Kidney tubule cell (primary cell): ENCODE measurements around the gene ARMH2.
"Not testable (repeated sequence)": the region's sequence is repeated elsewhere in the genome, so short reads cannot be mapped to it uniquely, and the experiment has no call there.

ENCODE experiments used
- DNase-seq: peaks from one replicate; pipeline ENCODE4 v3.0.0-alpha.2; 2018; ENCODE audit warnings: low spot score

Gene ARMH2

DNA sequence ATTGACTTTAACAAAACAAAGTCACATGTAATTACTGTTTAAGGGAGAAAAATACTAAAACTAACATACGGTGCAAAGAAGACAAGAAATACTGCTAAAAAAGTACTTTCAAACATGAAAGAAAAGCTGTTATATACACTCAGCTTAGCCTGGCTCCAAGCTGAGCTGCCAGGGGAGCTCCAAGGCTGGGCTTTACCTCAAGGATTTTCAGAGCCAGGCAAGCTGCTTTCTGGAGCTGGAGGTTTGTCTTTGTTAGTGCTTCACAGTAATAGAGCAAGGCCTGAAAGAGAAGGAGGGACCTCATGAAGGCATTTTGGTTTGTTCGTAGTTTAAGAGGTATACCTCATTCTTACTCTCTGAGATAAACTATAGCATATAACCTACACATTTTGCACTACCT is 19.6 kb upstream of the ARMH2 start:
- no peak for DNase-seq

DNA sequence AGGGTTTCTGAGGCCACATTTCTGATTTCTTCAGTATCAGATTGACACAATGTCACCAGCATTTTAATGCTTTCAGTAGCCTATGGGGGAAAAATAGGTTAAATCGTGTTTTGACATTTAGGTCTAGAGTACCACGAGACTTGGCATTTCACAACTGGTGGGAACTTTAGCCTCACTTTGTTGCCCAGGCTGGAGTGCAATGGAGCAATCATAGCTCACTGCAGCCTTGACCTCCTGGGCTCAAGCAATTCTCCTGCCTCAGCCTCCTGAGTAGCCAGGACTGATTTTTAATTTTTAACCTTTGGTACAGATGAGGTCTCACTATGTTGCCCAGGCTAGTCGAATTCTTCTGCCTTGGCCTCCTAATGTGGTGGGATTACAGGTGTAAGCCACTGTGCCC is 11.0 kb upstream of the ARMH2 start:
- DNase-seq: no peak

DNA sequence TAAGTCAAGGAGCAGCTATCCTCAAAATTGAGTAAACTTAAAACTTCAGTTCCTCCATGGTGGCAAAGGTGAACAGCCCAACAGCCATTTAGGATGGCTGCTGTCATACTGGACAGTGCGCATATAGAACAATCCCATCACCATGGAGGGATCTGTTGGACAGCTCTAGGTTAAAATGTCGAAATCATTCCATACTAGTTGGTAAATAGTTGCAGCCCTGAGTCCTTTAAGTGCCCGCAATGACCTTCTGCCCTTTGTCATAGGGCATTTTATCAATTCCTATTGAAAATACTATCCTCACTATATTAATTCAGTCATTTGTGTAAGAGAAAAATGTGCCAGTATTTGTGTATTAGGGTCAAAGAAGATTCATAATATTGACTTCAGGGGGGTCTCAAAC is 8.9 kb upstream of the ARMH2 start:
- DNase-seq: no peak

DNA sequence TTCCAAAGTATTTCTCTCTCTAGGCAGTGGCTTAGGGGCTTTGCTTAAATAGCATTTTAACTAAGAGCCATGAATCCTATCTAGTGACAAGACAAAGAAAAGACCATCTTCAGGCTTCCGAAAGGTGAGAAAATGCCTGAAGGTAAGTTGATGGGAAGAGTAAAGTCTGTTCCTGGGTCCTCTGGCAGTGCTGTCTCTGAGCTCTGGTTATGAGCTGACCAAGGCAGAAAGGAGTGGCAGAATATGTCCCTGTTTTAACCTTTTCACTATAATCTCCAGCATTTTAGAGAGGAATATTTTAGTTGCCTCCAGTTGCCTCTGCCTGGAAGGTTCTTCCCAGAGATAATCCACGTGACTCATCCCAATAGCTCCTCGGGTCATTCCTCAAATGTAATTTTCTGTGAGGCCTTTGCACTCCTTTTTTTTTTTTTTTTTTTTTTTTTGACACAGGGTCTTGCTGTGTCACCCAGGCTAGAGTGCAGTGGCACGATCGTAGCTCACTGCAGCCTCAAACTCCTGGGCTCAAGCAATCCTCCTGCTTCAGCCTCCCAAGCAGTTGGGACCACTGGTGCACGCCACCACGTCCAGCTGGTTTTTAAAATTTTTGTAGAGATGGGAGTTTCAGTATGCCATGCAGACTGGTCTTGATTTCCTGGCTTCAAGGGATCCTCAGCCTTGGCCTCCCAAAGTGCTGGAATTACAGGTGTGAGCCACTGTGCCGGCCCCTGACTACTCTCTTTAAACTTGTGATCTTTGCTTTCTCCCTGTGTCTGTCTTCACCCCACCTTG is 3.7 kb upstream of the ARMH2 start:
- DNase-seq: peak; percentile 19

DNA sequence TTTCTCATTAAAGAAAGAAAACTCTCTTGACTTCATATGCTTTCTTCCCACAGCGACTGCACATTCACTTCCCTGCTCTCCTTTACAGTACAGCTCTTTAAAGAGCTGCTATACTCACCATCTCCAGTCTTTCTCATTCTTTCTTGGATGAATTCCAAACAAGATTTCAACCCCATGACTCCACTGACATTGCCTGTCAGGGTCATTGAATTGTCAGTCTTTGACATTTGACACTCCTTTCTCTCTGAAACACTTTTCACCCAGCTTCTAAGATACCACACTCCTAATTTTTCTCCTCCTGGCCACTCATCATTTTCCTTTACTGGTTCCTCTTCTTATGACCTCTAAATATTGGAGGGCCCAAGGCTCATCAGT is 811 bp upstream of the ARMH2 start:
- DNase-seq: peak; percentile 47

DNA sequence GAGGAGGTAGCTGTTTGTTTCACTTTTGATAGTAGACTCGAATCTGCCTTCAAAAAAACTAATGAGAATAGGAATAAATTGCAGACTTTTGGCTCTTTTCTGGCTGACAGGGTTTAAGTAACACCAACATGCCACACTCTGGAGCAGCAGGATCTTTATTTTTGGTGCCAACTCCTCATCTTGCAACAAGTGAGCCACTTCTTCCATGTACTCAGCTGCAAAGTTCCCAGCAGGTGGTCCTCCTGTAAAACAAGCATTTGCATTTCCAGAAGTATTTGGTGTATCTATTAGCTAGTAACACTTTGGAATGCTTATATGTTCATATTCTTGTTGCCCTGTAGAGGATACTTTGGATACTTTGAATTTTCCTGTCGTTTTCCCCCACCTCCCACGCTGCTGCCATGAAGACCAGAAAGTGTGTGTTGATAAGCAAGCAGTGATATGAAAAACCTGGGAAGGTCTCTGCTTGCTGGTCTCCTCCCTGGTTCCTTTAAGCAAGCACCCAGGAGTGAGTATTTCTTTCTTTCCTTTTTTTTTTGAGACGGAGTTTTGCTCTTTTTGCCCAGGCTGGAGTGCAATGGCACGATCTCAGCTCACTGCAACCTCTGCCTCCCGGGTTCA is 1.0 kb downstream of the ARMH2 start:
- DNase-seq: no peak

DNA sequence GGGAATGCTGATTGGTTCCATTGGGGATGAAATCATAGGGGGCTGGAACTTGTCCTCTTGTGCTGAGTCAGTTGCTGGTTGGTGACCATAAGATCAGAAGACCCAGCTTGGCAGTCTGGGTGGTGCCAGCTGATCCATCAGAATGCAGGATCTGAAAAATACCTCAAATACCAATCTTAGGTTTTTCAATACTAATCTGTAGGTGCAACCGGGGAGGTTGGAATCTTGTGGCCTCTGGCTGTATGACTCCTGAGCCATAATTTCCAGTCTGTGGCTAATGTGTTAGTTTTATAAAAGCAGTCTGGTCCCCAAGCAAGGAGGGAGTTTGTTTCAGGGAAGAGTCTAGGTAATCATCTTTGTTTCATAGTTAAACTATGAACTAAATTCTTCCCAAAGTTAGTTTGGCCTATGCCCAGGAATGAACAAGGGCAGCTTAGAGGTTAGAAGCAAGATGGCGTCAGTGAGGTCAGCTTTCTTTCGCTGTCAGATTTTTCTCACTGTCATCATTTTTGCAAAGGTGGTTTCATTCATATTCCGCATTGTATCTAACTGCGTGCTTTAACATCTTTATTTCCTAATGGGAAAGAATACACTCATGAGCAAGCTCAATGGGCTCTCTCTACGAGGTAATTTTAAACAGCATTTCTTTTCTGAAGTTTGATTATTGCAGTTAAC is 2.0 kb downstream of the ARMH2 start:
- DNase-seq: peak; percentile 62

DNA sequence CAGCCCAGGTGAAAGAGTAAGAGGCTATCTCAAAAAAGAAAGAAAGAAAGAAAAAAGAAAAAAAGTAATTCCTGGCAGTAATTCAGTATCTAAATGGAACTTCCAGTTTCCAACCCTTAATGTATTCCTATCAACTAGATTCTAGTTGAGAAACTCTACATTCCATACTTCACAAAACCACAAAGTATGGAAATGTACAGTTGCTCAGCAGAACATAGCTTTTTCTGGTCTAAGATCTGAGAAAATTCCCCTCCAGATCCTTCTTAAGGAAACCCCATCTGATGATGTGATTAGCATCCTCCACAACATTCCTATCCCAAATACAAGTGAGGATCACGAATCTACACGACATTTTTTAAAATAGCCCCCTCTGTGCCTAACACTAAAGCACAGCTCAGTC is 3.6 kb downstream of the ARMH2 start:
- no peak for DNase-seq

DNA sequence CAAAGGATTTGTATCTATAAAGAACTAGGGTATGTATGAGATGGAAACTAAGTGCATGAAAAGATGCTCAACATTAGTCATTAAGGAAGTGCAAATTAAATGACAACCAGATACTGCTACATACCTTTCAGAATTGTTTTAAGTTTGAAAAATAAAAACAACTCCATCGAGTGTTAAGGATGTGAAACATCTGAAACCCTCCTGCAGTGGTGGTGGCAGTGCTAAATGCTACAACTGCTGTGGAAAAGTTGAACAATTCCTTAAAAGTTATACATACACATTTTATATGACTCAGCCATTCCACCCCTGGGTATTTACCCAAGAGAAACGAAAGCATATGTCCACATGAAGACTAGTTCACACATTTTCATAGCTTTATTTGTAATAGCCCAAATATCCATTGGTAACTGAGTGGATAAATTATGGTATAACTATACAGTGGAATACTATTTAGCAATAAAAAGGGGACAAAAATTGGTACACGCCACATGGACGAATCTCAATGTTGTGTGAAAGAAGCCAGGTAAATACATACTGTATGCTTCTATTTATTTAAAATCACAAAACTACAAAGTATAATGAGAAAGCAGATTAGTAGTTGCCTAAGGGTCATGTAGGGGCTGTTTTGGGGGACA is 10.6 kb downstream of the ARMH2 start:
- DNase-seq: no peak

DNA sequence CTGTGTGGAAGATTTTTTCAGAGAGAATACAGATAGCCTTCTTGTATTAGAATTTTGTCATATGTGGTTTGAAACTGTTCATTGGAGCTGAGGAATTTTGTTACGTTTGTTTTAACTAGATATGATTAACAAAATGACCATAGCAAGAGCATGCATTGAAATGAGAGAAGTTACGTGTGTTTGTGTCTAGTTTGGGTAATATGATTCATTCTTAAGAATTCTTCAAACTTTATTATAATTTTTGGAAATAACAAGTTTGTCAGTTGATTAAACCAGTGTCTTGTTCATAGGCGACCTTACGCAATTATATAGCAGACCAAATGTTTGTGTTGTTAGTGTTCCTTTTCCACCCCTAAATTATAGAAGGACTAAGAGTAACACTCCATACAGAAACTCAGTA is 18.5 kb downstream of the ARMH2 start:
- DNase-seq: peak; percentile 80

DNA sequence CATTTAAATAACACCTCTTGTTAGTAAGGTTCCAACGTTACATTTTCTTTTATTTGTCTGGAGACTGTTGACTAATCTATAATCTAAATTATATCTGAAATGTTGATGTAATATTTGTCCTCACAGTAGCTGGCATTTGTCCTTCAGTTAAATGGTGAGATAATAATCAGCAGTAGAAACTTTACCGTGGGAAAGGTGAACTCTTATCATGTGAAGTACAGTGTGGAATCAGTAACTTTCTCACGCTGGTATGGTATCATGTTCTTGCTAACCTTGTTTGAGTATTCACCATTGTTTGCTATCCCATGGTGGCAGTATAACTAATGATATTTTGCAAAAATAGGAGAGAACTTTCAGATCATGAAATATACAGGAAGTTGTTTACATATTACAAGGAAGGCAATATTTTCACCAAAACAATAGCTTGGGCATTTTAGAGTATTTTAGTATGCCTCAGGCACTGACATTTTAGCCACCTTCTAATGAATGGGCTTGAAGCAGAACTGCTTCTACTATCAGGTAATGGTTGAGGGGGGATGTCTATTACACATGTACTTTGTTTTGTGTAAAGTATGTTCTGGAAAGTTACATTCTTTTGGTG is 19.2 kb downstream of the ARMH2 start:
- peak; percentile 25 for DNase-seq

DNA sequence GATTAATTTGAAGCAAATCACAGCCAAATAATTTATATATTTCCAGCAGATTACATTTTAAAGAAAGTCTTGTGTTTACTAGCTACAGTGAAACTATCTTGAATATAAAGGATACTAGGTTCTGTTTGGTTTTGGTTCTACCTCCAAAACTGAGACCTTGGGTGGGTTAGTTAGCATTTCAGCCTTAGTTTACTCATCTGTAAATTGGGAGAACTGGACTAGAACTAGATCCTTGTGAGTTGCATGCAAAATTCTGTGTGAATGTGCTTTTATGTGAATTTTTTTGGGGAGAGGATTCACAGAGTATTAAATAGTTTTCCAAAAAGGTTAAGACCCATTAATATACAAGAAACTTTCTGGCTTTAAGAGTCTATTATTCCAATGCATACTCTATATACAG is 19.8 kb downstream of the ARMH2 start:
- no peak for DNase-seq

DNA sequence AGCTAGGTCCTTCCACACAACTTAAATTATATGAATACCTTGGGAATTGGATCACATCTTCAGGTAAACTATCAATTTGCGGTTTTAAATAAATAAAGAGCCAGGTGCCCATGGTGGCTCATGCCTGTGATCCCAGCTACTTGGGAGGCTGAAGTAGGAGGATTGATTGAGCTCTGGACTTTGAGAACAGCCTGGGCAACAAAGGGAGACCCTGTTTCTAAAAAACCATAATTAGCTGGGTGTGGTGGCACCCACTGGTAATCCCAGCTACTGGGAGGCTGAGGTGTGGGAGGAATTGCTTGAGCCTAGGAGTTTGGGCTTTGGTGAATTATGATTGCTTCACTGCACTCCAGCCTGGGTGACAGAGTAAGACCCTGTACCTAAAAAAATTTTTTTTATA is 20.6 kb downstream of the ARMH2 start:
- DNase-seq: no peak

DNA sequence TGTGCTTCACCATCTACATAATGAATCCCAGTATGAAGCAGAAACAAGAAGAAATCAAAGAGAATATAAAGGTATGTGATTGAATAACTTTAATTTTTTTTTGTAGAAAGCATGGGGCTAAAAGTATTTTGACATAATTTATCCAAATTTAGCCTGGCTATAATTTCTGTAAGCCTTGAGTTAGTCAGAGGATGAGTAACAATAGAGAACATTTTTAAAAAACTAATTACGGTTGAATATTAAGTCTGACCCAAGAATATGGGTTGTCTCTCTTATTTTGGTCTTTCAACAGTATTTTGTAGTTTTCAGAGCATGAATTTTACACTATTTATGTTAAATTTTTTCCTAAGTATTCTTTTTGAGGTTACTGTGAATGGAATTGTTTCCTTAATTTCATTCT is 21.5 kb downstream of the ARMH2 start:
- DNase-seq: no peak

DNA sequence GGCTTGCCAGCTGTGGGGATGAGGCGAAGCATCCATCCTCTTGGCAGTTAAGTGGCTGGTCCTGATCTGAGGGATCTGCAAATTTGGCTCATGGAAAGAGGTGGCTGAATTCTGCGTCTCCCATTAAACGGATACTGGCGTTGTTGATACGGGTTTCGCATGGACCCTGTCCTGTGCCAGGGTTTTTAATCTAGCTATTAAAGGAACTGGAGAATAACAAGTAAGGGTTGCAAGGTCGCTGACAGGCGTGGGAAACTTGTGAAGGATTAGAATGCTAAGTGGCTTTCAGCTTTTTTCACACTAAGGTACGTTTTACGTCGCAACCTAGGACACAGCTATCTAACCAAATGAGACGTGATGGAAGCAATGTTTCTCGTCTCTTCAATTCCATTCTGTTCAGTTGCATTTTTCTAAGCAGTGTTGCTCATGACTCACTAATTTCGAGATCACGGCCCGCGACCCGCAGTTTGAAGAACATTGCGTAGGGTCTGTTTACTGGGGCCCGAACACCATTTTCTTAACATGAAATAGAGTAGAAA is 23.1 kb downstream of the ARMH2 start:
- peak; percentile 64 for DNase-seq

DNA sequence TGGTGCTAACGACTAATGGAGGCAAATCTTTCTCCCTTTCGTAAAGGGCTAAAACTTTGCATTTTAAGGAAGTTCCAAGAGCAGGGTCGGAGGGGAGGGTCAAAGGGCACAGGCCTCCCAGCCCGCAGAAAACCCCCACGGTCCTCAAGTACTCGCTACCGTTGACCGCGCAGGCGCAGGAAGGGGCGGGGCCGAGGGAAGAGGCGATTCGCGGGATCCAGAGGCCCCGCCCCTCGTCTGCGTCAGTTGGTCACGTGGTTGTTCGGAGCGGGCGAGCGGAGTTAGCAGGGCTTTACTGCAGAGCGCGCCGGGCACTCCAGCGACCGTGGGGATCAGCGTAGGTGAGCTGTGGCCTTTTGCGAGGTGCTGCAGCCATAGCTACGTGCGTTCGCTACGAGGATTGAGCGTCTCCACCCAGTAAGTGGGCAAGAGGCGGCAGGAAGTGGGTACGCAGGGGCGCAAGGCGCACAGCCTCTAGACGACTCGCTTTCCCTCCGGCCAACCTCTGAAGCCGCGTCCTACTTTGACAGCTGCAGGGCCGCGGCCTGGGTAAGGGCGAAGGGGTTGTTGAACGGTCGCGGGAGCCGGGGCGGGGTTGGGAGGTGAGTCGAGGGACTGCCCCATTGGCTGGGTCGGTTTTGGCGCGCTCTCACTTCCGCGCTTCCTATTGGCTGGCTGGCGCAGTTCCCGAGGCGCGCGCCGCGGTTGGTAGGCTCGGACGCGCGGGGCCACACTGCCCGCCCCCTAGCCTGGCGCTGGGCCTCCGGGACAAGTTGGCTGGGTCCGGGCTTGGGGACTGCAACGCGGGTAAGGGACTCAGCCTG is 23.8 kb downstream of the ARMH2 start, which contains the start of gene GMNN:
TSS of gene GMNN (plus strand) at position 242 of the 824 bp plus-strand sequence. CDS start 2,310 bp downstream, outside the sequence.
- peak; percentile 92 for DNase-seq

DNA sequence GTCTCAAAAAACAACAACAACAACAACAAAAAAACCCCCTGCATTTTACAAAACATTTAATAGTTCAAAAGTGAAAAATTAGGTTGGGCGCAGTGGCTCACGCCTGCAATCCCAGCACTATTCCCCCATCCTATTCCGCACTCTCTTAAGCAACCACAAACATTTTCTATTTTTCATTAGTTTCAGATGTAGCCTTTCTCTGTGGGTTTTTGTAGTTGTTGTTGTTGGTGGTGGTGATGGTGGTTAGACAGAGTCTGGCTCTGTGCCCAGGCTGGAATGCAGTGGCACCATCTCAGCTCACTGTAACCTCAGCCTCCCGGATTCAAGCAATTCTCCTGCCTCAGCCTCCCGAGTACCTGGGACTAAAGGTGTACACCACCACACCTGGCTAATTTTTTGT is 30.4 kb downstream of the ARMH2 start:
- no peak for DNase-seq

DNA sequence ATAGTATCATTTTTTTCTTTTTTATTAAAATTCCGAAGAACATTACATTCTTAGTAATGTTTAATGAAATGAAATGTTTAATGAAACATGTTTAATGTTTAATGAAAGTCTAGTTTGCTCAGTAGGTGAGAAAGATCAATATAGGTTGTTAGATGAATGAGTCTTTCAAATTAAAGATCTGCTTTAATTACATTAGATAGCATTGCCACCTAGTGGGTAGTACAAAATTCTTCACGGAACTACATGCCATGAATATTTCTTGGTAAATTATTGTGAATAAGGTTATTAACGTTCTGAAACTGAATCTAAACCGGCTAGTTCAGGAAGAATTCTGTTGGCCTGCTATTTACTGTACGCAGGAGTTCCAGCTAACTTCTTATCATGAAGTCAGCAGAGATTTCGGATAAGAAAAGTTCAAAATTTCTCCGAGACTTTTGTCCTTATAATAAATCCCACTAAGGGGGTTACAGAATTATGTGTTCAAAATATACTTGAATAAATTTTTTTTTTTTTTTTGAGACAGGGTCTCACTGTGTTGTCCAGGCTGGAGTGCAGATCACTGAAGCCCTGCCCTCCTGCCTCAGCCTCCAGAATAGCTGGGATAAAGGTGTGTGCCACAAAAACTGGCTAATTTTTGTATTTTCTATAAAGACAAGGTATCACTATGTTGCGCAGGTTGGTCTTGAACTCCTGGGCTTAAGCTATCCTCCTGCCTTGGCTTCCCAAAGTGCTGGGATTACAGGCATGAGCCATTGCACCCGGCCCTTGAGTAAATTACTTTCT is 31.8 kb downstream of the ARMH2 start:
- DNase-seq: peak; percentile 53

DNA sequence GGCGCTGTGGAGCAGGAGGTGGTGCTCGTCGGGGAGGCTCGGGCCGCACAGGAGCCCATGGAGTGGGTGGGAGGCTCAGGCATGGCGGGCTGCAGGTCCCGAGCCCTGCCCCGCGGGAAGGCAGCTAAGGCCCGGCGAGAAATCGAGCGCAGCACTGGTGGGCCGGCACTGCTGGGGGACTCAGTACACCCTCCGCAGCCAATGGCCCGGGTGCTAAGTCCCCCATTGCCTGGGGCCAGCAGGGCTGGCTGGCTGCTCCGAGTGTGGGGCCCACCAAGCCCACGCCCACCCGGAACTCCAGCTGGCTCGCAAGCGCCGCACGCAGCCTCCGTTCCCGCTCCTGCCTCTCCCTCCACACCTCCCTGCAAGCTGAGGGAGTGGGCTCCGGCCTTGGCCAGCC is 32.7 kb downstream of the ARMH2 start:
- not testable (repeated sequence) for DNase-seq
